ENCODE measurements around the gene LRRK1. TPM values are rescaled to one million over a fixed set of nuclear protein-coding genes. Genes with fewer than 3 reads are reported as not detected.
A peak's percentile ranks its signal among the peaks of the same experiment; 100 is the strongest.

LRRK1 gene
- polyA plus RNA-seq, 4 donors: 3.8 to 9.4 (median 5.9) TPM

GRCh38 chr15:100951965-100952364, 32.8 kb downstream of the LRRK1 start:
- FAIRE-seq: no peak

GRCh38 chr15:100952566-100952965, 33.4 kb downstream of the LRRK1 start:
- 64 to 83% (median 75%) methylated on average over 3 of the region's 3 CpGs for WGBS, 3 donors

More at GRCh38 chr15:100951965-100952364, 32.8 kb downstream of the LRRK1 start:
- Histone ChIP-seq H3K4me3 (ENCODE audit: low read depth in 1 of 3, low read length in 3 of 3) (no peak overlapping the region), H3K27me3 (ENCODE audit: control insufficient read depth in 3 of 3, insufficient read depth in 3 of 3, low read length in 3 of 3) (no peaks in the 10 kb centered on the region), H3K9me3 (ENCODE audit: control insufficient read depth in 2 of 2, insufficient read depth in 1 of 2, low read depth in 1 of 2, low read length in 1 of 2) (no peaks in the 10 kb centered on the region), H3K4me1 (ENCODE audit: control insufficient read depth in 3 of 3, insufficient read depth in 2 of 3, low read depth in 1 of 3, low read length in 2 of 3) (no peaks in the 10 kb centered on the region), H3K27ac (ENCODE audit: low read depth in 1 of 3, low read length in 2 of 3) (no peak overlapping the region), H3K36me3 (ENCODE audit: control insufficient read depth in 3 of 3, insufficient read depth in 2 of 3, low read depth in 1 of 3, low read length in 3 of 3) (no peaks in the 10 kb centered on the region)
- 80 to 92% (median 88%) methylated on average over 5 of the region's 5 CpGs for WGBS, 3 donors
- DNase-seq: no peak

GRCh38 chr15:100958326-100959065, 39.3 kb downstream of the LRRK1 start:
- H3K27ac ChIP-seq (ENCODE audit: low read depth in 1 of 3, low read length in 2 of 3): no peak overlapping the region
- FAIRE-seq: no peak
- H3K27me3 ChIP-seq (ENCODE audit: control insufficient read depth in 3 of 3, insufficient read depth in 3 of 3, low read length in 3 of 3): no peaks in the 10 kb centered on the region
- no peaks in the 10 kb centered on the region for H3K9me3 ChIP-seq (ENCODE audit: control insufficient read depth in 2 of 2, insufficient read depth in 1 of 2, low read depth in 1 of 2, low read length in 1 of 2)
- H3K4me1 ChIP-seq (ENCODE audit: control insufficient read depth in 3 of 3, insufficient read depth in 2 of 3, low read depth in 1 of 3, low read length in 2 of 3): peaks cover 0 to 10% (median 0%) of the 10 kb centered on the region in 3 donors
- no peak for DNase-seq
- 60 to 79% (median 79%) methylated on average over 10 of the region's 10 CpGs for WGBS, 3 donors
- no peak overlapping the region for H3K4me3 ChIP-seq (ENCODE audit: low read depth in 1 of 3, low read length in 3 of 3)
- H3K36me3 ChIP-seq (ENCODE audit: control insufficient read depth in 3 of 3, insufficient read depth in 2 of 3, low read depth in 1 of 3, low read length in 3 of 3): no peaks in the 10 kb centered on the region

More at GRCh38 chr15:100952566-100952965, 33.4 kb downstream of the LRRK1 start:
- no peaks in the 10 kb centered on the region for H3K36me3 ChIP-seq (ENCODE audit: control insufficient read depth in 3 of 3, insufficient read depth in 2 of 3, low read depth in 1 of 3, low read length in 3 of 3)
- DNase-seq (no peak), FAIRE-seq (no peak)
- H3K4me3 ChIP-seq (ENCODE audit: low read depth in 1 of 3, low read length in 3 of 3): no peak overlapping the region
- H3K4me1 ChIP-seq (ENCODE audit: control insufficient read depth in 3 of 3, insufficient read depth in 2 of 3, low read depth in 1 of 3, low read length in 2 of 3): no peaks in the 10 kb centered on the region
- no peaks in the 10 kb centered on the region for H3K9me3 ChIP-seq (ENCODE audit: control insufficient read depth in 2 of 2, insufficient read depth in 1 of 2, low read depth in 1 of 2, low read length in 1 of 2)
- no peak overlapping the region for H3K27ac ChIP-seq (ENCODE audit: low read depth in 1 of 3, low read length in 2 of 3)
- no peaks in the 10 kb centered on the region for H3K27me3 ChIP-seq (ENCODE audit: control insufficient read depth in 3 of 3, insufficient read depth in 3 of 3, low read length in 3 of 3)

GRCh38 chr15:100959066-100960050, 40.2 kb downstream of the LRRK1 start:
- Histone ChIP-seq H3K4me3 (ENCODE audit: low read depth in 1 of 3, low read length in 3 of 3) (no peak overlapping the region), H3K27me3 (ENCODE audit: control insufficient read depth in 3 of 3, insufficient read depth in 3 of 3, low read length in 3 of 3) (no peaks in the 10 kb centered on the region), H3K36me3 (ENCODE audit: control insufficient read depth in 3 of 3, insufficient read depth in 2 of 3, low read depth in 1 of 3, low read length in 3 of 3) (no peaks in the 10 kb centered on the region), H3K9me3 (ENCODE audit: control insufficient read depth in 2 of 2, insufficient read depth in 1 of 2, low read depth in 1 of 2, low read length in 1 of 2) (no peaks in the 10 kb centered on the region), H3K27ac (ENCODE audit: low read depth in 1 of 3, low read length in 2 of 3) (peak overlapping the region in 1 of 3 donors; percentile 30), H3K4me1 (ENCODE audit: control insufficient read depth in 3 of 3, insufficient read depth in 2 of 3, low read depth in 1 of 3, low read length in 2 of 3) (peaks cover 0 to 10% (median 0%) of the 10 kb centered on the region in 3 donors)
- FAIRE-seq (no peak), DNase-seq (no peak)
- 81 to 91% (median 86%) methylated on average over 14 of the region's 14 CpGs for WGBS, 3 donors

- no peak for FAIRE-seq
- 65 to 73% (median 72%) methylated on average over 4 of the region's 4 CpGs for WGBS, 3 donors
- H3K36me3 ChIP-seq (ENCODE audit: control insufficient read depth in 3 of 3, insufficient read depth in 2 of 3, low read depth in 1 of 3, low read length in 3 of 3): no peaks in the 10 kb centered on the region
These were observed 47.8 kb downstream of the LRRK1 start for GRCh38 chr15:100966997-100967396.

GRCh38 chr15:100968050-100968966, 49.2 kb downstream of the LRRK1 start:
- FAIRE-seq (no peak), DNase-seq (no peak)
- H3K27ac ChIP-seq (ENCODE audit: low read depth in 1 of 3, low read length in 2 of 3): no peak overlapping the region
- WGBS, 3 donors: 90 to 97% (median 90%) methylated on average over 3 of the region's 3 CpGs
- no peak overlapping the region for H3K4me3 ChIP-seq (ENCODE audit: low read depth in 1 of 3, low read length in 3 of 3)
- no peaks in the 10 kb centered on the region for H3K4me1 ChIP-seq (ENCODE audit: control insufficient read depth in 3 of 3, insufficient read depth in 2 of 3, low read depth in 1 of 3, low read length in 2 of 3)
- peaks cover 4 to 15% (median 9%) of the 10 kb centered on the region in 3 donors for H3K27me3 ChIP-seq (ENCODE audit: control insufficient read depth in 3 of 3, insufficient read depth in 3 of 3, low read length in 3 of 3)
- no peaks in the 10 kb centered on the region for H3K9me3 ChIP-seq (ENCODE audit: control insufficient read depth in 2 of 2, insufficient read depth in 1 of 2, low read depth in 1 of 2, low read length in 1 of 2)
- H3K36me3 ChIP-seq (ENCODE audit: control insufficient read depth in 3 of 3, insufficient read depth in 2 of 3, low read depth in 1 of 3, low read length in 3 of 3): no peaks in the 10 kb centered on the region

More at GRCh38 chr15:100966997-100967396, 47.8 kb downstream of the LRRK1 start:
- Histone ChIP-seq H3K9me3 (ENCODE audit: control insufficient read depth in 2 of 2, insufficient read depth in 1 of 2, low read depth in 1 of 2, low read length in 1 of 2) (no peaks in the 10 kb centered on the region), H3K4me3 (ENCODE audit: low read depth in 1 of 3, low read length in 3 of 3) (no peak overlapping the region), H3K27ac (ENCODE audit: low read depth in 1 of 3, low read length in 2 of 3) (no peak overlapping the region), H3K27me3 (ENCODE audit: control insufficient read depth in 3 of 3, insufficient read depth in 3 of 3, low read length in 3 of 3) (peaks cover 0 to 5% (median 2%) of the 10 kb centered on the region in 3 donors), H3K4me1 (ENCODE audit: control insufficient read depth in 3 of 3, insufficient read depth in 2 of 3, low read depth in 1 of 3, low read length in 2 of 3) (no peaks in the 10 kb centered on the region)
- peak in 1 of 2 donors; percentile 58 for DNase-seq

- H3K27me3 ChIP-seq (ENCODE audit: control insufficient read depth in 3 of 3, insufficient read depth in 3 of 3, low read length in 3 of 3): peaks cover 6 to 37% (median 9%) of the 10 kb centered on the region in 3 donors
- H3K4me1 ChIP-seq (ENCODE audit: control insufficient read depth in 3 of 3, insufficient read depth in 2 of 3, low read depth in 1 of 3, low read length in 2 of 3): no peaks in the 10 kb centered on the region
- H3K9me3 ChIP-seq (ENCODE audit: control insufficient read depth in 2 of 2, insufficient read depth in 1 of 2, low read depth in 1 of 2, low read length in 1 of 2): no peaks in the 10 kb centered on the region
- FAIRE-seq (no peak), DNase-seq (no peak)
- H3K4me3 ChIP-seq (ENCODE audit: low read depth in 1 of 3, low read length in 3 of 3): peak overlapping the region in 1 of 3 donors; percentile 38
- peaks cover 0 to 3% (median 0%) of the 10 kb centered on the region in 3 donors for H3K36me3 ChIP-seq (ENCODE audit: control insufficient read depth in 3 of 3, insufficient read depth in 2 of 3, low read depth in 1 of 3, low read length in 3 of 3)
- no peak overlapping the region for H3K27ac ChIP-seq (ENCODE audit: low read depth in 1 of 3, low read length in 2 of 3)
- 35 to 39% (median 36%) methylated on average over 30 to 36 of the region's 36 CpGs for WGBS, 3 donors
These were observed 53.8 kb downstream of the LRRK1 start for GRCh38 chr15:100972975-100973350.
